ENCODE results near the gene FHL3. TPM values are rescaled to one million over a fixed set of nuclear protein-coding genes. Genes with fewer than 3 reads are reported as not detected.

FHL3 gene
- total and polyA plus RNA-seq, 2 donors = 4.0 to 18.7 TPM

- H3K4me3 ChIP-seq (ENCODE audit: low read length in 2 of 2) = no peak overlapping the region
- H3K27me3 ChIP-seq (ENCODE audit: control insufficient read depth in 2 of 2, insufficient read depth in 1 of 2, low read length in 1 of 2) = no peaks in the 10 kb centered on the region
- WGBS = 39% methylated on average over 4 of the region's 4 CpGs
- peaks cover 2 to 11% of the 10 kb centered on the region in 2 donors for H3K36me3 ChIP-seq (ENCODE audit: control insufficient read depth in 2 of 2, insufficient read depth in 2 of 2, low read length in 1 of 2)
- no peak overlapping the region for H3K27ac ChIP-seq (ENCODE audit: low read depth in 1 of 2, low read length in 1 of 2)
- no peaks in the 10 kb centered on the region for H3K9me3 ChIP-seq (ENCODE audit: control insufficient read depth in 2 of 2, insufficient read depth in 1 of 2, low read length in 1 of 2)
- DNase-seq (ENCODE audit: low read depth in 6 of 9, low spot score in 9 of 9) = peak in 2 of 9 donors; percentile 10 to 20
- peaks cover 0 to 5% of the 10 kb centered on the region in 2 donors for H3K4me1 ChIP-seq (ENCODE audit: control insufficient read depth in 2 of 2, insufficient read depth in 2 of 2, low read length in 2 of 2)
Observed at GRCh38 chr1:37951783-37952624, 53.3 kb downstream of the FHL3 start.

GRCh38 chr1:37951041-37951782, 54.1 kb downstream of the FHL3 start:
- Histone ChIP-seq H3K27me3 (ENCODE audit: control insufficient read depth in 2 of 2, insufficient read depth in 1 of 2, low read length in 1 of 2) (no peaks in the 10 kb centered on the region), H3K9me3 (ENCODE audit: control insufficient read depth in 2 of 2, insufficient read depth in 1 of 2, low read length in 1 of 2) (no peaks in the 10 kb centered on the region), H3K36me3 (ENCODE audit: control insufficient read depth in 2 of 2, insufficient read depth in 2 of 2, low read length in 1 of 2) (peaks cover 0 to 5% of the 10 kb centered on the region in 2 donors), H3K27ac (ENCODE audit: low read depth in 1 of 2, low read length in 1 of 2) (no peak overlapping the region), H3K4me3 (ENCODE audit: low read length in 2 of 2) (no peak overlapping the region), H3K4me1 (ENCODE audit: control insufficient read depth in 2 of 2, insufficient read depth in 2 of 2, low read length in 2 of 2) (peaks cover 0 to 12% of the 10 kb centered on the region in 2 donors)
- DNase-seq (ENCODE audit: low read depth in 6 of 9, low spot score in 9 of 9) = no peak
- WGBS = 94% methylated on average over 11 of the region's 11 CpGs

- Histone ChIP-seq H3K27me3 (ENCODE audit: control insufficient read depth in 2 of 2, insufficient read depth in 1 of 2, low read length in 1 of 2) (no peaks in the 10 kb centered on the region), H3K36me3 (ENCODE audit: control insufficient read depth in 2 of 2, insufficient read depth in 2 of 2, low read length in 1 of 2) (no peaks in the 10 kb centered on the region), H3K4me3 (ENCODE audit: low read length in 2 of 2) (no peak overlapping the region), H3K9me3 (ENCODE audit: control insufficient read depth in 2 of 2, insufficient read depth in 1 of 2, low read length in 1 of 2) (no peaks in the 10 kb centered on the region), H3K27ac (ENCODE audit: low read depth in 1 of 2, low read length in 1 of 2) (no peak overlapping the region), H3K4me1 (ENCODE audit: control insufficient read depth in 2 of 2, insufficient read depth in 2 of 2, low read length in 2 of 2) (peaks cover 0 to 14% of the 10 kb centered on the region in 2 donors)
- 88% methylated on average over 6 of the region's 6 CpGs for WGBS
- no peak for DNase-seq (ENCODE audit: low read depth in 6 of 9, low spot score in 9 of 9)
Observed at GRCh38 chr1:37949524-37950152, 55.7 kb downstream of the FHL3 start.

GRCh38 chr1:37948841-37949240, 56.5 kb downstream of the FHL3 start:
- Histone ChIP-seq H3K9me3 (ENCODE audit: control insufficient read depth in 2 of 2, insufficient read depth in 1 of 2, low read length in 1 of 2) (no peaks in the 10 kb centered on the region), H3K4me1 (ENCODE audit: control insufficient read depth in 2 of 2, insufficient read depth in 2 of 2, low read length in 2 of 2) (peaks cover 0 to 14% of the 10 kb centered on the region in 2 donors), H3K27ac (ENCODE audit: low read depth in 1 of 2, low read length in 1 of 2) (no peak overlapping the region), H3K36me3 (ENCODE audit: control insufficient read depth in 2 of 2, insufficient read depth in 2 of 2, low read length in 1 of 2) (no peaks in the 10 kb centered on the region), H3K4me3 (ENCODE audit: low read length in 2 of 2) (no peak overlapping the region), H3K27me3 (ENCODE audit: control insufficient read depth in 2 of 2, insufficient read depth in 1 of 2, low read length in 1 of 2) (no peaks in the 10 kb centered on the region)
- no peak for DNase-seq (ENCODE audit: low read depth in 6 of 9, low spot score in 9 of 9)

- no peak for DNase-seq (ENCODE audit: low read depth in 6 of 9, low spot score in 9 of 9)
- H3K9me3 ChIP-seq (ENCODE audit: control insufficient read depth in 2 of 2, insufficient read depth in 1 of 2, low read length in 1 of 2) = no peaks in the 10 kb centered on the region
- peaks cover 0 to 14% of the 10 kb centered on the region in 2 donors for H3K4me1 ChIP-seq (ENCODE audit: control insufficient read depth in 2 of 2, insufficient read depth in 2 of 2, low read length in 2 of 2)
- H3K36me3 ChIP-seq (ENCODE audit: control insufficient read depth in 2 of 2, insufficient read depth in 2 of 2, low read length in 1 of 2) = no peaks in the 10 kb centered on the region
- no peak overlapping the region for H3K27ac ChIP-seq (ENCODE audit: low read depth in 1 of 2, low read length in 1 of 2)
- H3K27me3 ChIP-seq (ENCODE audit: control insufficient read depth in 2 of 2, insufficient read depth in 1 of 2, low read length in 1 of 2) = no peaks in the 10 kb centered on the region
- 88% methylated on average over 2 of the region's 2 CpGs for WGBS
- H3K4me3 ChIP-seq (ENCODE audit: low read length in 2 of 2) = no peak overlapping the region
Observed at GRCh38 chr1:37948166-37948565, 57.1 kb downstream of the FHL3 start.

GRCh38 chr1:37947364-37947763, 58.0 kb downstream of the FHL3 start:
- no peak overlapping the region for H3K27ac ChIP-seq (ENCODE audit: low read depth in 1 of 2, low read length in 1 of 2)
- no peaks in the 10 kb centered on the region for H3K36me3 ChIP-seq (ENCODE audit: control insufficient read depth in 2 of 2, insufficient read depth in 2 of 2, low read length in 1 of 2)
- no peaks in the 10 kb centered on the region for H3K27me3 ChIP-seq (ENCODE audit: control insufficient read depth in 2 of 2, insufficient read depth in 1 of 2, low read length in 1 of 2)
- peaks cover 0 to 14% of the 10 kb centered on the region in 2 donors for H3K4me1 ChIP-seq (ENCODE audit: control insufficient read depth in 2 of 2, insufficient read depth in 2 of 2, low read length in 2 of 2)
- WGBS = 86% methylated on average over 6 of the region's 6 CpGs
- no peak for DNase-seq (ENCODE audit: low read depth in 6 of 9, low spot score in 9 of 9)
- no peak overlapping the region for H3K4me3 ChIP-seq (ENCODE audit: low read length in 2 of 2)
- no peaks in the 10 kb centered on the region for H3K9me3 ChIP-seq (ENCODE audit: control insufficient read depth in 2 of 2, insufficient read depth in 1 of 2, low read length in 1 of 2)

Other genes with a start within 250 kb of the FHL3 start
- 0.14 TPM for gene EPHA10, start 240.4 kb downstream of the FHL3 start, total RNA-seq
- gene EPHA10, start 240.4 kb downstream of the FHL3 start, polyA plus RNA-seq = 0.32 TPM
- 1.5 TPM for gene MANEAL, start 211.7 kb downstream of the FHL3 start, total RNA-seq
- 1.8 TPM for gene MANEAL, start 211.7 kb downstream of the FHL3 start, polyA plus RNA-seq
- 27.1 TPM for gene C1orf122, start 197.7 kb downstream of the FHL3 start, total RNA-seq
- gene C1orf122, start 197.7 kb downstream of the FHL3 start, polyA plus RNA-seq = 33.0 TPM
- gene YRDC, start 197.3 kb downstream of the FHL3 start, total RNA-seq = 12.2 TPM
- gene YRDC, start 197.3 kb downstream of the FHL3 start, polyA plus RNA-seq = 13.3 TPM
- gene MTF1, start 145.9 kb downstream of the FHL3 start, total RNA-seq = 1.2 TPM
- 3.1 TPM for gene MTF1, start 145.9 kb downstream of the FHL3 start, polyA plus RNA-seq
- 23.1 TPM for gene INPP5B, start 58.5 kb downstream of the FHL3 start, total RNA-seq
- 24.8 TPM for gene INPP5B, start 58.5 kb downstream of the FHL3 start, polyA plus RNA-seq
- gene SF3A3, start 15.5 kb downstream of the FHL3 start, total RNA-seq = 81.6 TPM
- gene SF3A3, start 15.5 kb downstream of the FHL3 start, polyA plus RNA-seq = 26.8 TPM
- 36.6 TPM for gene UTP11, start 7.2 kb upstream of the FHL3 start, total RNA-seq
- 30.3 TPM for gene UTP11, start 7.2 kb upstream of the FHL3 start, polyA plus RNA-seq
- gene POU3F1, start 41.3 kb upstream of the FHL3 start, total RNA-seq = 0.09 TPM
- 0.30 TPM for gene POU3F1, start 41.3 kb upstream of the FHL3 start, polyA plus RNA-seq

Measured in thymus (tissue), 11 donors.